AG10803 (cell line): Measurements from ENCODE around the gene IPMK.

Experiments used
- DNase-seq: peaks from one replicate; pipeline ENCODE4 v3.0.0; 2010; ENCODE audit warnings: low read depth
- H3K4me3 ChIP-seq: 2 replicates; pipeline ENCODE4 v1.5.1; 2011; ENCODE audit warnings: mild to moderate bottlenecking, low read length, control low read depth
- CTCF ChIP-seq: conservative IDR thresholded peaks from 2 replicates; pipeline ENCODE4 v1.5.1; 2011; ENCODE audit warnings: mild to moderate bottlenecking, low read length, control low read depth, inconsistent platforms

The IPMK gene

GRCh38 chr10:58278962-58279307, 11.2 kb upstream of the IPMK start:
- TF ChIP-seq CTCF: no peak
- DNase-seq: no peak
- H3K4me3 ChIP-seq: no peak overlapping the region

GRCh38 chr10:58278274-58278961, 10.7 kb upstream of the IPMK start:
- no peak for TF ChIP-seq CTCF
- no peak overlapping the region for H3K4me3 ChIP-seq
- no peak for DNase-seq

GRCh38 chr10:58275908-58276307, 8.2 kb upstream of the IPMK start:
- TF ChIP-seq CTCF: no peak
- H3K4me3 ChIP-seq: no peak overlapping the region
- peak; percentile 23 for DNase-seq

- no peak overlapping the region for H3K4me3 ChIP-seq
- no peak for TF ChIP-seq CTCF
Measured at GRCh38 chr10:58275261-58275660, 7.6 kb upstream of the IPMK start.

GRCh38 chr10:58269782-58270290, 2.1 kb upstream of the IPMK start:
- peak overlapping the region; percentile 83 for H3K4me3 ChIP-seq
- DNase-seq: no peak
- no peak for TF ChIP-seq CTCF

More at GRCh38 chr10:58275261-58275660, 7.6 kb upstream of the IPMK start:
- no peak for DNase-seq

- peak within 1 kb of the TSS; percentile 83 for H3K4me3 ChIP-seq
- TF ChIP-seq CTCF: no peak
- peak; percentile 100 for DNase-seq
Measured at GRCh38 chr10:58268946-58269781, 1.5 kb upstream of the IPMK start, which contains the start of gene CISD1. CISD1 (plus strand) TSS chr10:58269162; CDS start chr10:58269274, 112 bp downstream.
